ENCODE data around the gene ZBTB7B.

GRCh38 chr1:154963643-154964042 lies 39.0 kb upstream of the ZBTB7B start:
- TF ChIP-seq CTCF (IDR thresholded peaks at IDR 0.05; ENCODE audit: low read depth, low read length) (no peak), EZH2phosphoT487 (IDR thresholded peaks at IDR 0.05; ENCODE audit: low read depth) (no peak)
